K562 (cell line): ENCODE measurements around the gene PPP2R5A. TPM values are rescaled to one million over a fixed set of nuclear protein-coding genes. Genes with fewer than 3 reads are reported as not detected.

Experiments used
- ARNT ChIP-seq, 2 experiments: fragments of 450-650 bp; IDR thresholded peaks; 2 replicates each; pipeline ENCODE4 v1.6.1; 2016; ENCODE audit warnings: mild to moderate bottlenecking in 1 of 2
- ATF6 ChIP-seq: sonication (generic); formaldehyde crosslinking; IDR thresholded peaks from 2 replicates; pipeline ENCODE4 v1.4.0; 2020; ENCODE audit warnings: mild to moderate bottlenecking, missing genetic modification reagents
- BRD9 ChIP-seq: fragments of 450-650 bp; IDR thresholded peaks from 2 replicates; pipeline ENCODE4 v1.6.1; 2018; ENCODE audit warnings: low read depth; ENCODE audit not compliant: partially characterized antibody
- ERF ChIP-seq: fragments of 450-650 bp; formaldehyde crosslinking; IDR thresholded peaks from 2 replicates; pipeline ENCODE4 v1.4.0; 2020; ENCODE audit warnings: mild to moderate bottlenecking, mixed read lengths
- ETV6 ChIP-seq, 3 experiments: fragments of 150-350 bp in 1 of 3; sonication (generic) in 1 of 3; formaldehyde crosslinking in 1 of 3; IDR thresholded peaks; 2 replicates each; pipeline versions ENCODE4 v1.6.1 to v1.8.0; 2014 to 2022; ENCODE audit warnings: borderline replicate concordance in 2 of 3, low read depth in 2 of 3, antibody characterized with exemption in 1 of 3, low read length in 1 of 3, mild to moderate bottlenecking in 1 of 3, missing genetic modification reagents in 1 of 3
- HDGF ChIP-seq: fragments of 450-650 bp; IDR thresholded peaks from 2 replicates; pipeline ENCODE4 v1.6.1; 2016
- HLTF ChIP-seq: fragments of 450-650 bp; IDR thresholded peaks from 2 replicates; pipeline ENCODE4 v1.6.1; 2016
- PCBP2 ChIP-seq: fragments of 200-400 bp; formaldehyde crosslinking; IDR thresholded peaks from 2 replicates; pipeline ENCODE4 v1.6.1; 2018; ENCODE audit warnings: low read length, low read depth, mild to moderate bottlenecking, moderate library complexity; ENCODE audit not compliant: poor library complexity, severe bottlenecking
- PHB2 ChIP-seq: fragments of 450-650 bp; IDR thresholded peaks from 2 replicates; pipeline ENCODE4 v1.6.1; 2017; ENCODE audit warnings: low read depth
- PRPF4 ChIP-seq: fragments of 200-400 bp; formaldehyde crosslinking; IDR thresholded peaks from one replicate; pipeline ENCODE4 v1.6.1; 2017; ENCODE audit warnings: low read length, low read depth, mild to moderate bottlenecking; ENCODE audit not compliant: insufficient read depth, poor library complexity, severe bottlenecking
- RBFOX2 ChIP-seq: fragments of 200-400 bp; formaldehyde crosslinking; IDR thresholded peaks from 2 replicates; pipeline ENCODE4 v1.6.1; 2017; ENCODE audit warnings: low read depth, mild to moderate bottlenecking, low read length, moderate library complexity
- RNF2 ChIP-seq: sonication (generic); IDR thresholded peaks from 2 replicates; pipeline ENCODE4 v1.6.1; 2016
- SAP30 ChIP-seq: fragments of 200-600 bp; sonication (generic); IDR thresholded peaks from 2 replicates; pipeline ENCODE4 v1.6.1; 2012; ENCODE audit warnings: borderline replicate concordance, low read depth, mild to moderate bottlenecking, moderate library complexity, low read length, control low read depth, inconsistent platforms; ENCODE audit not compliant: insufficient read depth, poor library complexity, severe bottlenecking
- SIX5 ChIP-seq, 2 experiments: IDR thresholded peaks; 2 replicates each; pipeline ENCODE4 v1.6.1; 2011; ENCODE audit warnings: low read length in 2 of 2, borderline replicate concordance in 1 of 2, low read depth in 1 of 2, mild to moderate bottlenecking in 1 of 2, moderate library complexity in 1 of 2; ENCODE audit not compliant: insufficient read depth in 1 of 2
- TEAD4 ChIP-seq, 2 experiments: sonication (generic) in 1 of 2; formaldehyde crosslinking in 1 of 2; IDR thresholded peaks; 2 replicates each; pipeline versions ENCODE4 v1.6.1 to v1.8.0; 2012 to 2022; ENCODE audit warnings: borderline replicate concordance in 1 of 2, inconsistent platforms in 1 of 2, low read length in 1 of 2, mild to moderate bottlenecking in 1 of 2, missing genetic modification reagents in 1 of 2
- U2AF2 ChIP-seq: fragments of 200-400 bp; formaldehyde crosslinking; optimal IDR thresholded peaks from 2 replicates; pipeline ENCODE3; 2017; ENCODE audit warnings: low read depth, mild to moderate bottlenecking, low read length
- USF2 ChIP-seq: sonication (generic); formaldehyde crosslinking; IDR thresholded peaks from 2 replicates; pipeline ENCODE4 v1.5.0; 2020; ENCODE audit warnings: missing genetic modification reagents
- ZC3H11A ChIP-seq: IDR thresholded peaks from 2 replicates; pipeline ENCODE4 v1.6.1; 2012; ENCODE audit warnings: low read depth, low read length, improper control_type of control experiment
- ZFP36 ChIP-seq: fragments of 150-350 bp; IDR thresholded peaks from 2 replicates; pipeline ENCODE4 v1.6.1; 2018; ENCODE audit warnings: low read length, low read depth; ENCODE audit not compliant: partially characterized antibody
- ZNF3 ChIP-seq: fragments of 250-450 bp; sonication (Bioruptor Pico); IDR thresholded peaks from 2 replicates; pipeline ENCODE4 v1.5.0; 2021; ENCODE audit warnings: mild to moderate bottlenecking, moderate library complexity
- ZNF79 ChIP-seq: fragments of 250-450 bp; sonication (Bioruptor Pico); IDR thresholded peaks from 2 replicates; pipeline ENCODE4 v1.4.0; 2020; ENCODE audit warnings: low read depth, mild to moderate bottlenecking, moderate library complexity
- polyA plus RNA-seq, 8 experiments: library from polyadenylated mRNA; depleted of rRNA in 4 of 8; stranded (reverse) in 5 of 8; unstranded in 3 of 8; fragments of >200 nt; fragmentation: Nextera tagmentation in 2 of 8; fragmentation: Illumina TruSeq in 1 of 8; extraction: Ambion mirVana in 2 of 8; extraction: Trizol in 1 of 8; gene quantifications; 2 replicates each; pipeline versions ENCODE4 v1.2.1 to v1.2.3, GENCODE V29; 2011 to 2014; ENCODE audit warnings: inconsistent platforms in 1 of 8, missing spikeins in 1 of 8
- total RNA-seq, 7 experiments: library from RNA; depleted of rRNA in 6 of 7; stranded (reverse); fragments of >200 nt in 6 of 7; fragmentation: Illumina TruSeq in 2 of 7; extraction: Trizol in 2 of 7; gene quantifications; 2 replicates each; pipeline versions ENCODE4 v1.2.1 to v1.2.3, GENCODE V29; 2011 to 2021; ENCODE audit warnings: low replicate concordance in 1 of 7
- TF ChIP-seq, protein P1 (sequence below): fragments of 250-450 bp; sonication (Bioruptor Pico); IDR thresholded peaks from 2 replicates; pipeline ENCODE4 v1.8.0; 2022; ENCODE audit warnings: moderate library complexity, mild to moderate bottlenecking, inconsistent platforms

PPP2R5A gene
- total and polyA plus RNA-seq, 9 of the 15 experiments (the other 6 are each of a cell fraction or from before 2014, with no cell fraction given) = 26.9 to 106 (median 64.3) TPM

DNA sequence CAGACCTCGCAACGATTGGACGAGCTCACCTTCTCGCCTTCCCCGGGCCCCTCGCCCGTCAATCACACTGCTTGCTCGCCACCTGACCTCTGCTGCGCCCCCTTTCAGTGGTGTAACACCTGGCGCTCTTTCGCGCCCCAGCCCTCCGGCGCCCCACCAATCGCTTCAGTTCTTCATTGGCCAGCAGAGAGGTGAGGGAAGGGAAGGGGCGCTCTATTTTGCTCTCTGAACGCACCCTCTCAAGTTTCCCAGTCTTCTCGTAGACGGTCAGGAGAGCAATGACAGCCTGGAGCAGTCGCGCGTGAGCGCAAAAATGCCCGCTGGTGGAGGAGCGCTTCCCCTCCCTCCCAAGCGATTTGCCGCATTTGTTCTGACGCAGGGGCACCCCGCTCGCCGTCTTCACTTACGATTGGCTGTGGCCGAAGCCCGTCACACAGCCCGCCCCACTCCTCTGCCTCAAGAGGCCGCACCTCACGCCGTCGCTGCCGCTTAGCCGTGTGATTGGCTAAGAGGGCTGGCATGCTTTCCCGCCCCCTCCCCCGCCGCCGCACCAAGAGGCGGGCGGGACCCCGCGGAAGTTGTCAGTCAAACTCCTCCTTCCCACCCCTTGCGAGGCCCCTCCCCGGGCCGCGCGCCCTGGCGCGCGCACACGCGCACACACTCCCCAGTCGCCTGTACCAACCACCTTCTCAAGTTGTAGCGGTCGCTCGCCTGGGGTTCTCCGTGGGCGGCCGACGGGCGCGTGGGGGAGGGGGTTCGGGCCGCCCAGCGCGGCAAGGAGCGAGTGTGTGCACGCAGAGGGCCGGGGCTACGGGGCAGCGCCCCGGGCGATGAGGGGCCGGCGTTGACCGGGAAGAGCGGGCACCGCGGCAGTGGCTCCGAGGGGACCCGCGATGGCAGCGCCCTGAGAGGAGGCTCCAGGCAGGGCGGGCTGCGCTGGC, at the start of gene PPP2R5A (continued):
- no peak for TF ChIP-seq SIX5 (IDR thresholded peaks at IDR 0.05; ENCODE audit: borderline replicate concordance in 1 of 2, insufficient read depth in 1 of 2, low read depth in 1 of 2, low read length in 2 of 2)
- no peak for TF ChIP-seq PCBP2
- TF ChIP-seq ATF6 (CRISPR knock-in tag) = peak; percentile 39; the same call in 1 of the 2 replicates
- TF ChIP-seq PHB2 = no peak; the same call in 1 of the 2 replicates
- peak; percentile 75 for TF ChIP-seq SAP30
- peak; percentile 14; the same call in 1 of the 2 replicates for TF ChIP-seq TEAD4 (IDR thresholded peaks at IDR 0.05; ENCODE audit: low read length)
- no peak for TF ChIP-seq TEAD4 (CRISPR knock-in tag; IDR thresholded peaks at IDR 0.05; ENCODE audit: borderline replicate concordance)
- no peak for TF ChIP-seq HDGF
- TF ChIP-seq ZC3H11A = no peak
- TF ChIP-seq ERF (CRISPR knock-in tag) = peak; percentile 96
- peak; percentile 92 for TF ChIP-seq RBFOX2
- TF ChIP-seq, protein P1, sequence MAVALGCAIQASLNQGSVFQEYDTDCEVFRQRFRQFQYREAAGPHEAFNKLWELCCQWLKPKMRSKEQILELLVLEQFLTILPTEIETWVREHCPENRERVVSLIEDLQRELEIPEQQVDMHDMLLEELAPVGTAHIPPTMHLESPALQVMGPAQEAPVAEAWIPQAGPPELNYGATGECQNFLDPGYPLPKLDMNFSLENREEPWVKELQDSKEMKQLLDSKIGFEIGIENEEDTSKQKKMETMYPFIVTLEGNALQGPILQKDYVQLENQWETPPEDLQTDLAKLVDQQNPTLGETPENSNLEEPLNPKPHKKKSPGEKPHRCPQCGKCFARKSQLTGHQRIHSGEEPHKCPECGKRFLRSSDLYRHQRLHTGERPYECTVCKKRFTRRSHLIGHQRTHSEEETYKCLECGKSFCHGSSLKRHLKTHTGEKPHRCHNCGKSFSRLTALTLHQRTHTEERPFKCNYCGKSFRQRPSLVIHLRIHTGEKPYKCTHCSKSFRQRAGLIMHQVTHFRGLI (CRISPR knock-in tag) = no peak
- TF ChIP-seq ZNF79 (CRISPR knock-in tag) = no peak
- no peak for TF ChIP-seq ZNF3 (CRISPR knock-in tag)
- TF ChIP-seq U2AF2 = no peak
- no peak for TF ChIP-seq ZFP36
- peak; percentile 40 for TF ChIP-seq RNF2
- no peak for TF ChIP-seq ARNT (IDR thresholded peaks at IDR 0.05)
- no peak for TF ChIP-seq PRPF4
- peak; percentile 69; the same call in 1 of the 2 replicates for TF ChIP-seq HLTF
- TF ChIP-seq ETV6 (IDR thresholded peaks at IDR 0.05; ENCODE audit: borderline replicate concordance in 1 of 2, low read depth in 2 of 2, low read length in 1 of 2) = 0 out of 4 replicates have a peak, but pooled peaks of 1 of the 2 experiments have one; percentile 37
- no peak for TF ChIP-seq ETV6 (CRISPR knock-in tag; IDR thresholded peaks at IDR 0.05; ENCODE audit: borderline replicate concordance)
- peak; percentile 65 for TF ChIP-seq BRD9
- TF ChIP-seq USF2 (CRISPR knock-in tag) = no peak; the same call in 1 of the 2 replicates
